HepG2 (cell line): Measurements from ENCODE around the gene UGT1A8. TPM values are rescaled to one million over a fixed set of nuclear protein-coding genes. Genes with fewer than 3 reads are reported as not detected.

ENCODE experiments used
- AGO1 ChIP-seq: fragments of 200-400 bp; formaldehyde crosslinking; IDR thresholded peaks from 2 replicates; pipeline ENCODE4 v1.6.1; 2017; ENCODE audit warnings: mild to moderate bottlenecking, low read depth, low read length, moderate library complexity; ENCODE audit not compliant: poor library complexity, severe bottlenecking
- ATF1 ChIP-seq: IDR thresholded peaks from 2 replicates; pipeline ENCODE4 v1.6.1; 2016; ENCODE audit warnings: mild to moderate bottlenecking, control low read depth
- HCFC1 ChIP-seq: fragments of 150-350 bp; IDR thresholded peaks from 2 replicates; pipeline ENCODE4 v1.6.1; 2014; ENCODE audit warnings: low read depth, low read length
- ISX ChIP-seq: sonication (generic); formaldehyde crosslinking; conservative IDR thresholded peaks from 2 replicates; pipeline ENCODE4 v1.5.0; 2020; ENCODE audit warnings: missing genetic modification reagents
- MZF1 ChIP-seq: sonication (generic); formaldehyde crosslinking; IDR thresholded peaks from 2 replicates; pipeline ENCODE4 v1.8.1; 2023; ENCODE audit warnings: mild to moderate bottlenecking, missing genetic modification reagents, borderline replicate concordance
- NCOA5 ChIP-seq: sonication (generic); formaldehyde crosslinking; IDR thresholded peaks from 2 replicates; pipeline ENCODE4 v1.4.0; 2020; ENCODE audit warnings: missing genetic modification reagents
- ONECUT2 ChIP-seq: sonication (generic); formaldehyde crosslinking; IDR thresholded peaks from 2 replicates; pipeline ENCODE4 v1.4.0; 2020; ENCODE audit warnings: missing genetic modification reagents
- PTBP1 ChIP-seq: fragments of 200-400 bp; formaldehyde crosslinking; IDR thresholded peaks from 2 replicates; pipeline ENCODE4 v1.6.1; 2018; ENCODE audit warnings: low read length, low read depth; ENCODE audit not compliant: poor library complexity, severe bottlenecking
- SMAD1 ChIP-seq: sonication (generic); formaldehyde crosslinking; IDR thresholded peaks from 2 replicates; pipeline ENCODE4 v1.4.0; 2020; ENCODE audit warnings: missing genetic modification reagents, low read depth, mild to moderate bottlenecking, borderline replicate concordance
- TMF1 ChIP-seq: sonication (generic); formaldehyde crosslinking; IDR thresholded peaks from 2 replicates; pipeline ENCODE4 v1.8.1; 2022; ENCODE audit warnings: low read depth, missing genetic modification reagents
- ZBTB20 ChIP-seq: sonication (generic); formaldehyde crosslinking; IDR thresholded peaks from 2 replicates; pipeline ENCODE4 v1.8.1; 2023; ENCODE audit warnings: missing genetic modification reagents, low read depth, mild to moderate bottlenecking, borderline replicate concordance
- ZBTB3 ChIP-seq: sonication (generic); formaldehyde crosslinking; IDR thresholded peaks from 2 replicates; pipeline ENCODE4 v1.4.0; 2020; ENCODE audit warnings: low read depth, mild to moderate bottlenecking, moderate library complexity, missing genetic modification reagents, borderline replicate concordance
- ZFP1 ChIP-seq: IDR thresholded peaks from 2 replicates; pipeline ENCODE4 v1.6.1; 2016
- ZFYVE20 ChIP-seq: sonication (generic); formaldehyde crosslinking; IDR thresholded peaks from 2 replicates; pipeline ENCODE4 v1.8.0; 2023; ENCODE audit warnings: low read depth, mild to moderate bottlenecking, moderate library complexity, missing genetic modification reagents, borderline replicate concordance
- ZNF232 ChIP-seq: sonication (generic); formaldehyde crosslinking; IDR thresholded peaks from 2 replicates; pipeline ENCODE4 v1.4.0; 2020; ENCODE audit warnings: missing genetic modification reagents, borderline replicate concordance
- ZNF292 ChIP-seq: sonication (generic); formaldehyde crosslinking; IDR thresholded peaks from 2 replicates; pipeline ENCODE4 v1.8.1; 2022; ENCODE audit warnings: mild to moderate bottlenecking, low read depth, missing genetic modification reagents, borderline replicate concordance
- ZNF33B ChIP-seq: sonication (generic); formaldehyde crosslinking; IDR thresholded peaks from 2 replicates; pipeline ENCODE4 v1.5.1; 2020; ENCODE audit warnings: mild to moderate bottlenecking, missing genetic modification reagents
- ZNF496 ChIP-seq: sonication (generic); formaldehyde crosslinking; IDR thresholded peaks from 2 replicates; pipeline ENCODE4 v1.8.1; 2023; ENCODE audit warnings: mild to moderate bottlenecking, moderate library complexity, missing genetic modification reagents; ENCODE audit not compliant: insufficient replicate concordance
- ZNF598 ChIP-seq: sonication (generic); formaldehyde crosslinking; IDR thresholded peaks from 2 replicates; pipeline ENCODE4 v1.5.1; 2020; ENCODE audit warnings: mild to moderate bottlenecking, missing genetic modification reagents, borderline replicate concordance
- ZNF652 ChIP-seq: IDR thresholded peaks from 2 replicates; pipeline ENCODE4 v1.6.1; 2016; ENCODE audit warnings: low read depth, borderline replicate concordance
- ZNF660 ChIP-seq: sonication (generic); formaldehyde crosslinking; IDR thresholded peaks from 2 replicates; pipeline ENCODE4 v1.5.1; 2020; ENCODE audit warnings: mild to moderate bottlenecking, low read depth, missing genetic modification reagents, borderline replicate concordance
- polyA plus RNA-seq, 8 experiments: library from polyadenylated mRNA; depleted of rRNA in 3 of 8; stranded (reverse) in 7 of 8; unstranded in 1 of 8; fragments of >200 nt; fragmentation: Illumina TruSeq in 4 of 8; extraction: Trizol in 4 of 8; gene quantifications; 2 replicates each; pipeline versions ENCODE4 v1.2.1 to v1.2.3, GENCODE V29; 2011 to 2016; ENCODE audit warnings: low read depth in 4 of 8, missing spikeins in 1 of 8, mixed read lengths in 1 of 8; ENCODE audit not compliant: insufficient read depth in 1 of 8
- total RNA-seq, 5 experiments: library from RNA; depleted of rRNA; stranded (reverse); fragments of >200 nt; fragmentation: Illumina TruSeq; extraction: Trizol; gene quantifications; 2 replicates each; pipeline ENCODE4 v1.2.3, GENCODE V29; 2016; ENCODE audit warnings: low read depth in 1 of 5
- TF ChIP-seq, protein P1 (sequence below): sonication (generic); formaldehyde crosslinking; IDR thresholded peaks from 2 replicates; pipeline ENCODE4 v1.4.0; 2020; ENCODE audit warnings: mild to moderate bottlenecking, missing genetic modification reagents
- TF ChIP-seq, protein P2 (sequence below): sonication (generic); formaldehyde crosslinking; IDR thresholded peaks from 2 replicates; pipeline ENCODE4 v1.4.0; 2020; ENCODE audit warnings: missing genetic modification reagents, borderline replicate concordance

The UGT1A8 gene
- total and polyA plus RNA-seq, 2 of the 13 experiments (the other 11 are each of a cell fraction or from before 2014, with no cell fraction given): not detected

DNA sequence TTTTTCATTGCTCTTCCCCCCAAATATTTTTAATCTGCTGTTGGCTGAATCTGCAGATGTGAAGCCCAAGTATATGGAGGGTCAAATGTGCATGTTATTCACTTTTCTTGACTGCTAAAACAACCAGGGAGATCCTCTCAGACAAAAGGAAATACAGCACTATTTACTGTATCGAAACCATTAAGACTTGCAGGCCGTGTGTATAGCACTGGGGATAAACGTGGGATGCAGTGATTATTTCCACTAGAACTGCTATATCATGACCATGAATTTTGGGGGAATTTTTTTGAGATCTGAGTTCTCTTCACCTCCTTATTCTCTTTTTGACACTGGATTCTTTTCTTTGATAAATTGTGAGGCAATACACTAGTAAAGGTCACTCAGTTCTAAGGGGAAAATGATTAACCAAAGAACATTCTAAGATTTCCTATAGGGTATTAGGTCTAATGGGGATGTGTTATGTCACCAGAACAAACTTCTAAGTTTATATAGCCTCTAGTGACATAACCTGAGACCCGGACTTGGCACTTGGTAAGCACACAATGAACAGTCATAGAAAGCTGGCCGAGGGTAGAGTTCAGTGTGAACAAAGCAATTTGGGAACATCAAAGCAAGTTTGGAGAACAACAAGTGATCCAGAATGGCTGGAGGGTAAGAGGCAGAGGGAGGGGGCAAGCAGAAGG lies 127.8 kb downstream of the UGT1A8 start (continued):
- TF ChIP-seq, protein P1, sequence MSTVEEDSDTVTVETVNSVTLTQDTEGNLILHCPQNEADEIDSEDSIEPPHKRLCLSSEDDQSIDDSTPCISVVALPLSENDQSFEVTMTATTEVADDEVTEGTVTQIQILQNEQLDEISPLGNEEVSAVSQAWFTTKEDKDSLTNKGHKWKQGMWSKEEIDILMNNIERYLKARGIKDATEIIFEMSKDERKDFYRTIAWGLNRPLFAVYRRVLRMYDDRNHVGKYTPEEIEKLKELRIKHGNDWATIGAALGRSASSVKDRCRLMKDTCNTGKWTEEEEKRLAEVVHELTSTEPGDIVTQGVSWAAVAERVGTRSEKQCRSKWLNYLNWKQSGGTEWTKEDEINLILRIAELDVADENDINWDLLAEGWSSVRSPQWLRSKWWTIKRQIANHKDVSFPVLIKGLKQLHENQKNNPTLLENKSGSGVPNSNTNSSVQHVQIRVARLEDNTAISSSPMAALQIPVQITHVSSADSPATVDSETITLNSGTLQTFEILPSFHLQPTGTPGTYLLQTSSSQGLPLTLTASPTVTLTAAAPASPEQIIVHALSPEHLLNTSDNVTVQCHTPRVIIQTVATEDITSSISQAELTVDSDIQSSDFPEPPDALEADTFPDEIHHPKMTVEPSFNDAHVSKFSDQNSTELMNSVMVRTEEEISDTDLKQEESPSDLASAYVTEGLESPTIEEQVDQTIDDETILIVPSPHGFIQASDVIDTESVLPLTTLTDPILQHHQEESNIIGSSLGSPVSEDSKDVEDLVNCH: no peak
- TF ChIP-seq ZFP1 (CRISPR knock-in tag) (peak; percentile 62; the same call in 1 of the 2 replicates), ZBTB20 (CRISPR knock-in tag) (peak; percentile 99; the same call in 1 of the 2 replicates), ZNF496 (CRISPR knock-in tag) (no peak), ISX (CRISPR knock-in tag) (no peak), SMAD1 (CRISPR knock-in tag) (no peak), ZBTB3 (CRISPR knock-in tag) (peak; percentile 55; the same call in 1 of the 2 replicates), HCFC1 (no peak), ZNF232 (CRISPR knock-in tag) (peak; percentile 85; the same call in 1 of the 2 replicates), ATF1 (CRISPR knock-in tag) (peak; percentile 86), AGO1 (no peak), TMF1 (CRISPR knock-in tag) (no peak; the same call in 1 of the 2 replicates), ZNF598 (CRISPR knock-in tag) (no peak), ONECUT2 (no peak), ZNF652 (CRISPR knock-in tag) (peak; percentile 31; the same call in 1 of the 2 replicates), ZNF660 (CRISPR knock-in tag) (no peak), ZFYVE20 (no peak), MZF1 (CRISPR knock-in tag) (no peak), NCOA5 (no peak), ZNF292 (peak; percentile 61; the same call in 1 of the 2 replicates), ZNF33B (CRISPR knock-in tag) (0 out of 2 replicates have a peak, but pooled peaks have one; percentile 73), PTBP1 (no peak)
- TF ChIP-seq, protein P2, sequence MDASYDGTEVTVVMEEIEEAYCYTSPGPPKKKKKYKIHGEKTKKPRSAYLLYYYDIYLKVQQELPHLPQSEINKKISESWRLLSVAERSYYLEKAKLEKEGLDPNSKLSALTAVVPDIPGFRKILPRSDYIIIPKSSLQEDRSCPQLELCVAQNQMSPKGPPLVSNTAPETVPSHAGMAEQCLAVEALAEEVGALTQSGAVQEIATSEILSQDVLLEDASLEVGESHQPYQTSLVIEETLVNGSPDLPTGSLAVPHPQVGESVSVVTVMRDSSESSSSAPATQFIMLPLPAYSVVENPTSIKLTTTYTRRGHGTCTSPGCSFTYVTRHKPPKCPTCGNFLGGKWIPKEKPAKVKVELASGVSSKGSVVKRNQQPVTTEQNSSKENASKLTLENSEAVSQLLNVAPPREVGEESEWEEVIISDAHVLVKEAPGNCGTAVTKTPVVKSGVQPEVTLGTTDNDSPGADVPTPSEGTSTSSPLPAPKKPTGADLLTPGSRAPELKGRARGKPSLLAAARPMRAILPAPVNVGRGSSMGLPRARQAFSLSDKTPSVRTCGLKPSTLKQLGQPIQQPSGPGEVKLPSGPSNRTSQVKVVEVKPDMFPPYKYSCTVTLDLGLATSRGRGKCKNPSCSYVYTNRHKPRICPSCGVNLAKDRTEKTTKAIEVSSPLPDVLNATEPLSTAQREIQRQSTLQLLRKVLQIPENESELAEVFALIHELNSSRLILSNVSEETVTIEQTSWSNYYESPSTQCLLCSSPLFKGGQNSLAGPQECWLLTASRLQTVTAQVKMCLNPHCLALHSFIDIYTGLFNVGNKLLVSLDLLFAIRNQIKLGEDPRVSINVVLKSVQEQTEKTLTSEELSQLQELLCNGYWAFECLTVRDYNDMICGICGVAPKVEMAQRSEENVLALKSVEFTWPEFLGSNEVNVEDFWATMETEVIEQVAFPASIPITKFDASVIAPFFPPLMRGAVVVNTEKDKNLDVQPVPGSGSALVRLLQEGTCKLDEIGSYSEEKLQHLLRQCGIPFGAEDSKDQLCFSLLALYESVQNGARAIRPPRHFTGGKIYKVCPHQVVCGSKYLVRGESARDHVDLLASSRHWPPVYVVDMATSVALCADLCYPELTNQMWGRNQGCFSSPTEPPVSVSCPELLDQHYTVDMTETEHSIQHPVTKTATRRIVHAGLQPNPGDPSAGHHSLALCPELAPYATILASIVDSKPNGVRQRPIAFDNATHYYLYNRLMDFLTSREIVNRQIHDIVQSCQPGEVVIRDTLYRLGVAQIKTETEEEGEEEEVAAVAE: peak; percentile 41; the same call in 1 of the 2 replicates
